Measurements from ENCODE around the gene TCF7. TPM values are rescaled to one million over a fixed set of nuclear protein-coding genes. Genes with fewer than 3 reads are reported as not detected.

The TCF7 gene
- total and polyA plus RNA-seq, 2 of the 13 experiments (the other 11 are each of a cell fraction or from before 2014, with no cell fraction given) = 6.3 to 6.8 TPM

DNA sequence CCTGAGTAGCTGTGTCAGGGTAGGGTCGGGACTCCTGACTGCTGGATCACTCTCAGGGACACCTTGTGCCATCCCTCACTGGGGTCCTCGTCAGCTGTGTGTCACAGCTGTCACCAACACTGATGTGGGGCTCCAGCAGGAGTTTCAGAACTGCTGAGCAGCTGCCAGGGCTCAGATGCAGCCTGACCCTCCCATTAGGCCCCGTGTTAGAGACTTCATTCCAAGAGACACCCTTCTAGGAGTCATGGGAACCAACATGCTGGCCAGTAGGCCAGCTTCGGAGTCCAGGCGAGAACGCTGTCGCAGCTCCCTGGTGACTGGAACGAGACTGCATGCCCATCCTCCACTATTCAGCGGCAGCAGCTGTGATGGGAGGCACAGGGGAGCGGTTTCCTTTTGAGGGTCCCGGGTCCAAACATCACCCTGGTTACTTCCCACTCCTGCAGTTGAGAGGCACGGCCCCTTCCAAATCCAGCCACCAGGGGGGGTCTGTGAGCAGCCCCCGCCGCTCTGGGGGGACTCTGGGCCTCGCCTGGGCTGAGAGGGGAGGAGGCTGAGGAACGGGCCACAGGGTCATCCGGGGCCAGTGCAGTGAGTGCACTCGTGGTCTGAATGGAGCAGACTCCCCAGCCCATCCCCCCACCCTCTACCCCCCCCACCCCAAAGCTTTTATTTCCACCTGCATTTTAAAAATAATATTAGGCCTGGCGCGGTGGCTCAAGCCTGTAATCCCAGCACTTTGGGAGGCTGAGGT lies 12.6 kb upstream of the TCF7 start (continued):
- TF ChIP-seq MYC (CRISPR knock-in tag; IDR thresholded peaks at IDR 0.05; ENCODE audit: borderline replicate concordance) = peak; percentile 40; the same call in 1 of the 2 replicates
- TF ChIP-seq, protein P1, sequence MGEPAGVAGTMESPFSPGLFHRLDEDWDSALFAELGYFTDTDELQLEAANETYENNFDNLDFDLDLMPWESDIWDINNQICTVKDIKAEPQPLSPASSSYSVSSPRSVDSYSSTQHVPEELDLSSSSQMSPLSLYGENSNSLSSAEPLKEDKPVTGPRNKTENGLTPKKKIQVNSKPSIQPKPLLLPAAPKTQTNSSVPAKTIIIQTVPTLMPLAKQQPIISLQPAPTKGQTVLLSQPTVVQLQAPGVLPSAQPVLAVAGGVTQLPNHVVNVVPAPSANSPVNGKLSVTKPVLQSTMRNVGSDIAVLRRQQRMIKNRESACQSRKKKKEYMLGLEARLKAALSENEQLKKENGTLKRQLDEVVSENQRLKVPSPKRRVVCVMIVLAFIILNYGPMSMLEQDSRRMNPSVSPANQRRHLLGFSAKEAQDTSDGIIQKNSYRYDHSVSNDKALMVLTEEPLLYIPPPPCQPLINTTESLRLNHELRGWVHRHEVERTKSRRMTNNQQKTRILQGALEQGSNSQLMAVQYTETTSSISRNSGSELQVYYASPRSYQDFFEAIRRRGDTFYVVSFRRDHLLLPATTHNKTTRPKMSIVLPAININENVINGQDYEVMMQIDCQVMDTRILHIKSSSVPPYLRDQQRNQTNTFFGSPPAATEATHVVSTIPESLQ (CRISPR knock-in tag; conservative IDR thresholded peaks at IDR 0.05) = no peak
- no peak for TF ChIP-seq KMT2A (CRISPR knock-in tag; IDR thresholded peaks at IDR 0.05)
- no peak for TF ChIP-seq EED (CRISPR knock-in tag; IDR thresholded peaks at IDR 0.05)
- TF ChIP-seq ZC3H13 (CRISPR knock-in tag; IDR thresholded peaks at IDR 0.05) = no peak
- no peak for TF ChIP-seq DNMT3B (CRISPR knock-in tag; conservative IDR thresholded peaks at IDR 0.05)
- TF ChIP-seq ZNF430 (CRISPR knock-in tag; IDR thresholded peaks at IDR 0.05) = no peak
- TF ChIP-seq ZNF160 (CRISPR knock-in tag; IDR thresholded peaks at IDR 0.05) = no peak
- TF ChIP-seq, protein P2, sequence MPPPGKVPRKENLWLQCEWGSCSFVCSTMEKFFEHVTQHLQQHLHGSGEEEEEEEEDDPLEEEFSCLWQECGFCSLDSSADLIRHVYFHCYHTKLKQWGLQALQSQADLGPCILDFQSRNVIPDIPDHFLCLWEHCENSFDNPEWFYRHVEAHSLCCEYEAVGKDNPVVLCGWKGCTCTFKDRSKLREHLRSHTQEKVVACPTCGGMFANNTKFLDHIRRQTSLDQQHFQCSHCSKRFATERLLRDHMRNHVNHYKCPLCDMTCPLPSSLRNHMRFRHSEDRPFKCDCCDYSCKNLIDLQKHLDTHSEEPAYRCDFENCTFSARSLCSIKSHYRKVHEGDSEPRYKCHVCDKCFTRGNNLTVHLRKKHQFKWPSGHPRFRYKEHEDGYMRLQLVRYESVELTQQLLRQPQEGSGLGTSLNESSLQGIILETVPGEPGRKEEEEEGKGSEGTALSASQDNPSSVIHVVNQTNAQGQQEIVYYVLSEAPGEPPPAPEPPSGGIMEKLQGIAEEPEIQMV (CRISPR knock-in tag; IDR thresholded peaks at IDR 0.05; ENCODE audit: low read depth) = no peak
- no peak for TF ChIP-seq TSC22D2 (CRISPR knock-in tag; IDR thresholded peaks at IDR 0.05; ENCODE audit: borderline replicate concordance)
- no peak for TF ChIP-seq ZZZ3 (CRISPR knock-in tag; IDR thresholded peaks at IDR 0.05; ENCODE audit: borderline replicate concordance)
- TF ChIP-seq, protein P3, sequence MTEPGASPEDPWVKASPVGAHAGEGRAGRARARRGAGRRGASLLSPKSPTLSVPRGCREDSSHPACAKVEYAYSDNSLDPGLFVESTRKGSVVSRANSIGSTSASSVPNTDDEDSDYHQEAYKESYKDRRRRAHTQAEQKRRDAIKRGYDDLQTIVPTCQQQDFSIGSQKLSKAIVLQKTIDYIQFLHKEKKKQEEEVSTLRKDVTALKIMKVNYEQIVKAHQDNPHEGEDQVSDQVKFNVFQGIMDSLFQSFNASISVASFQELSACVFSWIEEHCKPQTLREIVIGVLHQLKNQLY (CRISPR knock-in tag; IDR thresholded peaks at IDR 0.05) = no peak
- no peak for TF ChIP-seq ZNF550 (CRISPR knock-in tag; IDR thresholded peaks at IDR 0.05; ENCODE audit: borderline replicate concordance)
- no peak for TF ChIP-seq ZSCAN29 (CRISPR knock-in tag; conservative IDR thresholded peaks at IDR 0.05)
- peak; percentile 29; the same call in 1 of the 2 replicates for TF ChIP-seq GABPB1 (CRISPR knock-in tag; IDR thresholded peaks at IDR 0.05)
- TF ChIP-seq, protein P4, sequence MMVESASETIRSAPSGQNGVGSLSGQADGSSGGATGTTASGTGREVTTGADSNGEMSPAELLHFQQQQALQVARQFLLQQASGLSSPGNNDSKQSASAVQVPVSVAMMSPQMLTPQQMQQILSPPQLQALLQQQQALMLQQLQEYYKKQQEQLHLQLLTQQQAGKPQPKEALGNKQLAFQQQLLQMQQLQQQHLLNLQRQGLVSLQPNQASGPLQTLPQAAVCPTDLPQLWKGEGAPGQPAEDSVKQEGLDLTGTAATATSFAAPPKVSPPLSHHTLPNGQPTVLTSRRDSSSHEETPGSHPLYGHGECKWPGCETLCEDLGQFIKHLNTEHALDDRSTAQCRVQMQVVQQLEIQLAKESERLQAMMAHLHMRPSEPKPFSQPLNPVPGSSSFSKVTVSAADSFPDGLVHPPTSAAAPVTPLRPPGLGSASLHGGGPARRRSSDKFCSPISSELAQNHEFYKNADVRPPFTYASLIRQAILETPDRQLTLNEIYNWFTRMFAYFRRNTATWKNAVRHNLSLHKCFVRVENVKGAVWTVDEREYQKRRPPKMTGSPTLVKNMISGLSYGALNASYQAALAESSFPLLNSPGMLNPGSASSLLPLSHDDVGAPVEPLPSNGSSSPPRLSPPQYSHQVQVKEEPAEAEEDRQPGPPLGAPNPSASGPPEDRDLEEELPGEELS (CRISPR knock-in tag; IDR thresholded peaks at IDR 0.05) = no peak
- TF ChIP-seq, protein P5, sequence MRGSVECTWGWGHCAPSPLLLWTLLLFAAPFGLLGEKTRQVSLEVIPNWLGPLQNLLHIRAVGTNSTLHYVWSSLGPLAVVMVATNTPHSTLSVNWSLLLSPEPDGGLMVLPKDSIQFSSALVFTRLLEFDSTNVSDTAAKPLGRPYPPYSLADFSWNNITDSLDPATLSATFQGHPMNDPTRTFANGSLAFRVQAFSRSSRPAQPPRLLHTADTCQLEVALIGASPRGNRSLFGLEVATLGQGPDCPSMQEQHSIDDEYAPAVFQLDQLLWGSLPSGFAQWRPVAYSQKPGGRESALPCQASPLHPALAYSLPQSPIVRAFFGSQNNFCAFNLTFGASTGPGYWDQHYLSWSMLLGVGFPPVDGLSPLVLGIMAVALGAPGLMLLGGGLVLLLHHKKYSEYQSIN (CRISPR knock-in tag; IDR thresholded peaks at IDR 0.05; ENCODE audit: borderline replicate concordance) = no peak
- TF ChIP-seq, protein P6, sequence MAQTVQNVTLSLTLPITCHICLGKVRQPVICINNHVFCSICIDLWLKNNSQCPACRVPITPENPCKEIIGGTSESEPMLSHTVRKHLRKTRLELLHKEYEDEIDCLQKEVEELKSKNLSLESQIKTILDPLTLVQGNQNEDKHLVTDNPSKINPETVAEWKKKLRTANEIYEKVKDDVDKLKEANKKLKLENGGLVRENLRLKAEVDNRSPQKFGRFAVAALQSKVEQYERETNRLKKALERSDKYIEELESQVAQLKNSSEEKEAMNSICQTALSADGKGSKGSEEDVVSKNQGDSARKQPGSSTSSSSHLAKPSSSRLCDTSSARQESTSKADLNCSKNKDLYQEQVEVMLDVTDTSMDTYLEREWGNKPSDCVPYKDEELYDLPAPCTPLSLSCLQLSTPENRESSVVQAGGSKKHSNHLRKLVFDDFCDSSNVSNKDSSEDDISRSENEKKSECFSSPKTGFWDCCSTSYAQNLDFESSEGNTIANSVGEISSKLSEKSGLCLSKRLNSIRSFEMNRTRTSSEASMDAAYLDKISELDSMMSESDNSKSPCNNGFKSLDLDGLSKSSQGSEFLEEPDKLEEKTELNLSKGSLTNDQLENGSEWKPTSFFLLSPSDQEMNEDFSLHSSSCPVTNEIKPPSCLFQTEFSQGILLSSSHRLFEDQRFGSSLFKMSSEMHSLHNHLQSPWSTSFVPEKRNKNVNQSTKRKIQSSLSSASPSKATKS (CRISPR knock-in tag; IDR thresholded peaks at IDR 0.05) = no peak
- TF ChIP-seq, protein P7, sequence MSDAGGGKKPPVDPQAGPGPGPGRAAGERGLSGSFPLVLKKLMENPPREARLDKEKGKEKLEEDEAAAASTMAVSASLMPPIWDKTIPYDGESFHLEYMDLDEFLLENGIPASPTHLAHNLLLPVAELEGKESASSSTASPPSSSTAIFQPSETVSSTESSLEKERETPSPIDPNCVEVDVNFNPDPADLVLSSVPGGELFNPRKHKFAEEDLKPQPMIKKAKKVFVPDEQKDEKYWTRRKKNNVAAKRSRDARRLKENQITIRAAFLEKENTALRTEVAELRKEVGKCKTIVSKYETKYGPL (CRISPR knock-in tag; IDR thresholded peaks at IDR 0.05) = no peak

All from HepG2 (cell line).